A673 (cell line): ENCODE results near the gene AXL. TPM values are rescaled to one million over a fixed set of nuclear protein-coding genes. Genes with fewer than 3 reads are reported as not detected.

Experiments
- BruUV-seq: library from RNA; stranded (reverse); fragments of 400-500 nt; replicated peaks from 2 replicates; lab custom pipeline; 2021; lab: Mats Ljungman, UMichigan
- CTCF ChIA-PET: fragments of 300-600 bp; sonication (Branson Sonifier 250); formaldehyde crosslinking; loops from one replicate; lab custom pipeline; 2022; ENCODE audit warnings: antibody characterized with exemption; lab: Charles Lee
- POLR2A ChIA-PET: fragments of 300-600 bp; sonication (Branson Sonifier 250); formaldehyde crosslinking; loops from one replicate; lab custom pipeline; 2022; ENCODE audit warnings: antibody characterized with exemption; ENCODE audit not compliant: low non-redundant PET; lab: Charles Lee
- DNase-seq: peaks from one replicate; pipeline ENCODE4 v3.0.0-alpha.2; 2015; ENCODE audit warnings: low spot score
- H3K27ac ChIP-seq: fragments of 200-600 bp; sonication (generic); 2 replicates; pipeline ENCODE4 v1.5.1; 2016; ENCODE audit warnings: mixed run types, low read depth, mild to moderate bottlenecking, mixed read lengths, antibody characterized with exemption, low read length; ENCODE audit not compliant: poor library complexity, severe bottlenecking
- H3K27me3 ChIP-seq: fragments of 200-600 bp; sonication (generic); replicated peaks from 2 replicates; pipeline ENCODE4 v1.6.1; 2017; ENCODE audit warnings: mixed run types, low read depth, mild to moderate bottlenecking, mixed read lengths, antibody characterized with exemption, low read length; ENCODE audit not compliant: insufficient read depth, poor library complexity
- H3K36me3 ChIP-seq: fragments of 200-600 bp; sonication (generic); 2 replicates; pipeline ENCODE4 v1.6.1; 2016; ENCODE audit warnings: mixed run types, mild to moderate bottlenecking, mixed read lengths, antibody characterized with exemption, low read length; ENCODE audit not compliant: insufficient read depth, poor library complexity, severe bottlenecking
- H3K4me1 ChIP-seq: fragments of 200-600 bp; sonication (generic); 2 replicates; pipeline ENCODE4 v1.6.1; 2017; ENCODE audit warnings: mixed run types, mild to moderate bottlenecking, mixed read lengths, antibody characterized with exemption, low read length; ENCODE audit not compliant: insufficient read depth, poor library complexity, severe bottlenecking
- H3K4me3 ChIP-seq: fragments of 200-600 bp; sonication (generic); 2 replicates; pipeline ENCODE4 v1.5.1; 2016; ENCODE audit warnings: low read depth, mixed run types, mild to moderate bottlenecking, mixed read lengths, low read length; ENCODE audit not compliant: poor library complexity, severe bottlenecking
- H3K9me3 ChIP-seq: fragments of 200-600 bp; sonication (generic); 2 replicates; pipeline ENCODE4 v1.6.1; 2016; ENCODE audit warnings: mixed run types, low read depth, mild to moderate bottlenecking, mixed read lengths, antibody characterized with exemption, low read length; ENCODE audit not compliant: poor library complexity, severe bottlenecking
- EZH2 ChIP-seq: fragments of 200-600 bp; sonication (generic); IDR thresholded peaks from 2 replicates; pipeline ENCODE4 v1.6.1; 2017; ENCODE audit warnings: borderline replicate concordance, low read depth, mild to moderate bottlenecking, mixed read lengths, antibody characterized with exemption, low read length; ENCODE audit not compliant: poor library complexity, severe bottlenecking
- intact Hi-C: fragments of 100-400 bp; cut with micrococcal nuclease; formaldehyde crosslinking; loops from one replicate; pipeline ENCODE4 v1.10.0; 2022; ENCODE audit not compliant: unreplicated experiment
- total RNA-seq: library from RNA; stranded (reverse); gene quantifications from 2 replicates; pipeline ENCODE4 v1.2.3, GENCODE V29; 2021
- TF ChIP-seq, protein P1 (sequence below): fragments of 300-800, 200-600 bp; sonication (generic); conservative IDR thresholded peaks from 2 replicates; pipeline ENCODE4 v1.5.1; 2017; ENCODE audit warnings: low read depth, mild to moderate bottlenecking, antibody characterized with exemption, low read length, moderate library complexity, mixed read lengths

The AXL gene
- total RNA-seq, 1 experiment from 2014 or later: 1.0 TPM

DNA sequence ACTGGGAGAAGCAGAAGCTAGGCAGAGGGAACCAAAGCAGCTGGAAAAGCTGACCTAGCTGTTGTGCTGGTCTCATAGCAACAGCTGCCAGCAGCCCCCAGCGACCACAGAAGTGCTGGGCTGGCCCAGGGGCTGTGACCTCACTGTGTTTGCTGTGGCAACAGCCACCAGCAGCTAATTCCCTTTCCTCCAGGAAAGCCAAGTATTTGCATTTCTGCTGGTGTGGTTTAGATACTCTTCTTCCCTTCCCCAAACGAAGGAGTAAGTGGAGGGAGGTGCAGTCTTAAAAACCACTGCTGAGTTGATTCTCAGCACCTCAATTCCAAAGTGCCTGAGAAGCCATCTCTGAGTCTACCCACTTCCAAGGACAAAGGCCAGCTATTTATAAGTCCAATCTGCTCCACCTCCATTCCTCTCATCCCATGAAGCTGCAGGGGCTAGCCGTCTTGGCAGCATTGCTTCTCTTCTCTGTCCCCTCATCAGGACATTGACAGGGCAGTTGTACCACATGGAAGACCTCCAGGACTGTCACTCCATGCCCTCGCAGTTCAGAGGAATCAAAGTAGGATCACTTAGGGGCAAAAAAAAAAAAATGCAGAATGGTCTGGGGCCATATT is 79.4 kb downstream of the AXL start:
- Histone ChIP-seq H3K4me3 (no peak overlapping the region), H3K4me1 (no peaks in the 10 kb centered on the region), H3K9me3 (no peaks in the 10 kb centered on the region), H3K27ac (no peak overlapping the region), H3K36me3 (peaks cover 99% of the 10 kb centered on the region), H3K27me3 (no peaks in the 10 kb centered on the region)
- intact Hi-C loops: no loop called here
- ChIA-PET POLR2A (no interaction called here), CTCF (no interaction called here)
- TF ChIP-seq, protein P1, sequence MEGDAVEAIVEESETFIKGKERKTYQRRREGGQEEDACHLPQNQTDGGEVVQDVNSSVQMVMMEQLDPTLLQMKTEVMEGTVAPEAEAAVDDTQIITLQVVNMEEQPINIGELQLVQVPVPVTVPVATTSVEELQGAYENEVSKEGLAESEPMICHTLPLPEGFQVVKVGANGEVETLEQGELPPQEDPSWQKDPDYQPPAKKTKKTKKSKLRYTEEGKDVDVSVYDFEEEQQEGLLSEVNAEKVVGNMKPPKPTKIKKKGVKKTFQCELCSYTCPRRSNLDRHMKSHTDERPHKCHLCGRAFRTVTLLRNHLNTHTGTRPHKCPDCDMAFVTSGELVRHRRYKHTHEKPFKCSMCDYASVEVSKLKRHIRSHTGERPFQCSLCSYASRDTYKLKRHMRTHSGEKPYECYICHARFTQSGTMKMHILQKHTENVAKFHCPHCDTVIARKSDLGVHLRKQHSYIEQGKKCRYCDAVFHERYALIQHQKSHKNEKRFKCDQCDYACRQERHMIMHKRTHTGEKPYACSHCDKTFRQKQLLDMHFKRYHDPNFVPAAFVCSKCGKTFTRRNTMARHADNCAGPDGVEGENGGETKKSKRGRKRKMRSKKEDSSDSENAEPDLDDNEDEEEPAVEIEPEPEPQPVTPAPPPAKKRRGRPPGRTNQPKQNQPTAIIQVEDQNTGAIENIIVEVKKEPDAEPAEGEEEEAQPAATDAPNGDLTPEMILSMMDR: no peak
- no peak for TF ChIP-seq EZH2
- no peak for DNase-seq
- no TSS peak for BruUV-seq

DNA sequence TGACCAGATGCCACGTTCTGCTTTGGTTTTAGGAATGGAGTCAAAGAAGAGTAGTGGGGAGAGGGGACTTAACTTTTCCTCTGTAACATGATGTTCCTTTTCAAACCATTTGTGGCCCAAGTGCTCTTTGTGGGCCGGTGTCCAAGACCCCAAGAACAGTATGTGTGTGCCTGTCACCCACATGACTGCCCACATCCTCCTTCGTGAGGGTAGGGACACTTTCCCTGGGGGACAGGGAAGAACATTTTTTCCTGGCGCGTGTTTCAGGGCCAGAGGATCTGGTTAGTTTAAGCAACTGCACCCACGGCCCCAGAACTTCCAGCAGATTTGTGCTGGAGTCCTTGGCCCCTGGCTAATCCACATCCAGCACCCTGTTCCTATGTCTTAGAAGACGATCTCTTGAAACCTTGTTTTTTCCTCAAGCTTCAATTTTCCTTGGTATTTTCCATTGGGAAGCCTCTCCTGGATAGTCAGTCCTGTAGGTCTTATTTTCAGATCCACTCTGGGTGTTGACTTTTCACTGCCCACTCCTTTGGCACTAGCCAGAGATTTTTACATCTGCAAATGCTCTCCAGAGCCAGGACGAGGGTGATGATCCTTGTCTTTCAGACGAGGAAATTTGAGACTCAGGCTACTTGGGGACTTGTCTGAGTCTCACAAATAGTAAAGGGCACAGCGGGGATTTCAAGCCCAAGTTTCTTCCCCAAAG is 80.2 kb downstream of the AXL start:
- Histone ChIP-seq H3K4me3 (no peak overlapping the region), H3K4me1 (no peaks in the 10 kb centered on the region), H3K27ac (no peak overlapping the region), H3K9me3 (no peaks in the 10 kb centered on the region), H3K27me3 (no peaks in the 10 kb centered on the region), H3K36me3 (peaks cover 99% of the 10 kb centered on the region)
- DNase-seq: no peak
- CTCF ChIA-PET: no interaction called here
- POLR2A ChIA-PET: no interaction called here
- intact Hi-C loops: no loop called here
- no TSS peak for BruUV-seq
- no peak for TF ChIP-seq EZH2
- TF ChIP-seq, protein P1: no peak

DNA sequence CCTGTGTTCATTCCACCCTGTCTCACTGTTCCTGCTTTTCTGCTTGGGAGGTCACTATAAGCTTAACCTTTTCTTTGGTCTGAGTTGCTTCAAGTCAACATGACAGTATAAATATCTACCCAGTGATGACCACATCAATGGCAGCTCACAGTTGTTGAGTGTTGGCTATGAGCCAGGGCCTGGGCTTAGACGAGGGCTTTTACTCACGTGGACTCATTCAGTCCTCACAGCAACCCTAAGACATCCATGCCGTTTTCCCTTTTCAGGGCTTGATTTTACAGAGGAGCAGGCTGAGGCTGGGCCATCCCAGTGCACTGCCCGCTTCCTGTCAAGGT is 80.7 kb downstream of the AXL start:
- BruUV-seq: no TSS peak
- ChIA-PET CTCF (no interaction called here), POLR2A (no interaction called here)
- no peak overlapping the region for H3K4me3 ChIP-seq
- peak; percentile 18 for DNase-seq
- intact Hi-C loops: no loop called here
- H3K36me3 ChIP-seq: peaks cover 99% of the 10 kb centered on the region
- no peaks in the 10 kb centered on the region for H3K9me3 ChIP-seq
- H3K27ac ChIP-seq: no peak overlapping the region
- no peaks in the 10 kb centered on the region for H3K4me1 ChIP-seq
- H3K27me3 ChIP-seq: no peaks in the 10 kb centered on the region
- TF ChIP-seq, protein P1: no peak
- TF ChIP-seq EZH2: no peak
